GM12874 (cell line): Measurements from ENCODE around the gene FOXP1.

Source experiments
- CTCF ChIP-seq: IDR thresholded peaks from 2 replicates; pipeline ENCODE4 v1.5.1; 2011; ENCODE audit warnings: low read depth, mild to moderate bottlenecking, control low read depth, low read length, moderate library complexity; ENCODE audit not compliant: insufficient read depth

FOXP1 gene

GRCh38 chr3:71050166-71050537 is 533.4 kb downstream of the FOXP1 start:
- TF ChIP-seq CTCF = no peak

GRCh38 chr3:71048948-71049347 is 534.6 kb downstream of the FOXP1 start:
- no peak for TF ChIP-seq CTCF

- TF ChIP-seq CTCF = no peak
Observed at GRCh38 chr3:71047616-71048531, 535.7 kb downstream of the FOXP1 start.

GRCh38 chr3:71046791-71047190 is 536.7 kb downstream of the FOXP1 start:
- no peak for TF ChIP-seq CTCF

- TF ChIP-seq CTCF = no peak
Observed at GRCh38 chr3:71045917-71046282, 537.6 kb downstream of the FOXP1 start.

GRCh38 chr3:71045212-71045916 is 538.2 kb downstream of the FOXP1 start:
- no peak for TF ChIP-seq CTCF

GRCh38 chr3:71042759-71043158 is 540.8 kb downstream of the FOXP1 start:
- TF ChIP-seq CTCF = no peak
